Middle frontal gyrus (tissue), 1 donor: ENCODE results near the gene CA6.
"Not testable (repeated sequence)": the region's sequence is repeated elsewhere in the genome, so short reads cannot be mapped to it uniquely, and the experiment has no call there.

Experiments
- DNase-seq: peaks from one replicate; pipeline ENCODE4 v3.0.0-alpha.2; 2015; ENCODE audit warnings: low spot score; ENCODE audit errors: extremely low spot score

The CA6 gene

DNA sequence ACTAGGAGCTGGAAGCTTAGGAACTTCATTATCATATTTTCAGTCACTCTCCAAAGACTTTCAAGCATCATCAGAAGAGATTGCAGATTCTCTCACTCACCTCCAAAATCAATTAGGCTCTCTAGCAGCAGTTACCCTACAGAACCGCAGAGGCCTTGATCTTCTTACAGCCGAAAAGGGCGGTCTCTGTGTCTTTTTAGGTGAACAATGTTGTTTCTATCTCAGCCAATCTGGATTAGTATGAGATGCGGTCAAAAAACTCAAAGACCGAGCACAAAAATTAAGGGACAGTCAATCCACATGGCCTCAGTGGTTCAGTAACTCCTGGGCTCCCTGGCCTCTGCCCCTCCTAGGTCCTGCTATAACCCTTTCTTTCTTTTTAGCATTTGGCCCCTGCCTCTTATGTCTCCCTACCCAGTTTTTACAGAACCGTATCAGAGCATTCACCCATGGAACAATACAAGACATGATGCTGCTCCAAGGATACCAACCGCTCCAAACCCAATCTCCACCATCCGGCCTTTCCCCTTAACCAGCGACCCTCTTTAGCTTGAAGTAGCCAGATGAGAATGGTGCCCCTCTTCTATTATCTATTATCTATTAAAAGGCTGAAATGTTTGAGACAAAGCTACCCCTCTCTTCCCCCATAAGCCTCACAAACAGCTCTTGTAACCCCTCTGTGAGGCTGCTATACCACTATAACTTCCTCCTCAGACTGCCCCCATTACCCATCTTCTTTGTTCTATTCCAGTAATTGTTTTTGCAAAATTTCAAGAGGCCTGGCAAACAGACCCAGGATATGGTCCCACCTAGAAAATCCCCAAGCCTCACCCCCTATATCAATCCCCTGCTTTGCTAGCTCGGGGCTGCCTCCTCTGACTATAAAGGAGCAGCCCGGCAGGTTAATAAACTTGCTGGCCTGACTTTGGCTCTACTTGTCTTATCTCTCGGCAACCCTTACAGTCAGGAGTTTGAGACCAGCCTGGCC lies 18.7 kb upstream of the CA6 start:
- no peak for DNase-seq

DNA sequence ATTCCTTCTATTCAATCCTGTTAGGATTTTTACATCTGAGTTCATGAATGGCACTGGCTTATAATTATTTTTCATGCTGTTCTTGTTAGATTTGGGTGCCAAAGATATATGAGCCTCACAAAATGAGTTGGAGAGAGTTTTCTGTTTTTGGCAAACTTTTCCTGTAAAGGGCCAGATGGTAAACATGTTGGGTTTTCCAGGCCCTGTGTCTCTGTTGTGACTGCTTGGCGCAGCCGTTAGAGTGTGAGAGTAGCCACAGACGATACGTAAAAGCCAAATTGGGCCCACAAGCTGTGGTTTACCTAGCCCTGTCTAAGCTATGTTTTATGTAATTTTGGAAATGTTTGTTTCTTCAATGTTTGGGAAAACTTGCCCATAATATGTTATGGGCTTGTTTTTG lies 15.6 kb upstream of the CA6 start:
- DNase-seq = no peak

DNA sequence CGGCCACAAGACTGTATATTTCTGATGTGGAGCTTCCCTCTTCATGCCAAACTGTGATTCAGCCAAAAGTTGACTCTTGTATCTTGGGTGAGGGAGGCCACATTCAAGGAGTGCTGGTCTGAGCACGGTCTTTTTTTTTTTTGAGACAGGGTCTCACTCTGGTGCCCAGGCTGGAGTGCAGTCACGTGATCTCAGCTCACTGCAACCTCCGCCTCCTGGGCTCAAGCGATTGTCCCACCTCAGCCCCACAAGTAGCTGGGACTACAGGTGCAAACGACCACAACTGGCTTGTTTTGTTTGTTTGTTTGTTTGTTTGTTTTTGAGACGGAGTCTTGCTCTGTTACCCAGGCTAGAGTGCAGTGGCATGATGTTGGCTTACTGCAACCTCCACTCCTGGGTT lies 8.6 kb upstream of the CA6 start:
- not testable (repeated sequence) for DNase-seq

DNA sequence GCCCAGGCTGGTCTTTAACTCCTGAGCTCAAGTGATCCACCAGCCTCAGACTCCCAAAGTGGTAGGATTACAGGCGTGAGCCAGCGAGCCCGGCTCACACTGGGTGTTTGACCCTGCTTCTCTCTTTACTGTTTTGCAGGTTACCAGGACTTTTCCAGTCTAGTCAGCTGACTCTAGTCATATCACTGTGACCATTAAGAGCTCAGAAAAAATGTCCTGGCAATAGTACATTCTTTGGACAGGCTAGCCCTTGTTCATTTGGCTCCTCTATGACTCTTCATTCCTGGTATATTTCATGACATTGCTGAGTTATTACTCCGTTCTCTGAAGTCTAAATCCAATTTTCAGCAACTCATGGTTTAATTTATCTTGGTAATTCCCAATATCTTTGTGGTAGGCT lies 8.0 kb upstream of the CA6 start:
- no peak for DNase-seq

DNA sequence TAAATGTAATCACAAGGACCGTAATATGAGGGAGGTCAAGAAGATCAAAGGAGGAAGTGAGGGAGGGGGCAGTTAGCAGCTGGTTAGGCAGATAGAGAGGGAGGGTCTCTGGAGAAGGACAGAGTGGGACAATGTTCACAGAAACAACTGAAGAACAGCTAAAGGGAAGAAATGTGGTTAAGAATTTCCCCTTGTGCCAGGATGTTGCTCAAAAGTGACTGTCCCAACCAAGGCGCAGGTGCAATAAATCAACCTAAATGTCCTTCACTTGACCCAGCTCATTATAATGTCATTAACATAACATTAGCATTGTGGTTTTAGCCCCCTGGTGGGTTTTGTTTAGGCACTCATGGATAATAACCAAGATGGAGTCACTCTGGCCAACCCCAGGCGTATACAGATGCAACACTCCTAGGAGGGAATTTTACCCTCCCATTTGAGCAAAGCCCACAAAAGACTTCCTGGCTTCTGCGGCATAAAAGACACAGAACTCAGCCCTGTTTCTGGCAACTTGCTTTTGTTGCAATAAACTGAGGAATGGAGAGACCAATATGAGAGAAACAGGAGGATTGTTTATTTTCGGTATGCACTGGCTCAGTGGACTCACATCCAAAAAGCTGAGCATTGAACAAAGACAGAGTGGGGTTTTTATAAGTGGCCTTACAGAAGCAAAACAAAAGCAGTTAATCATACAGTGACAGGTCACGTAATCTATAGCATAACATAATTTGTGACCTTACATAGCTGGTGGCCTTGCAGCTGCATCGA lies 7.3 kb upstream of the CA6 start:
- DNase-seq = no peak

DNA sequence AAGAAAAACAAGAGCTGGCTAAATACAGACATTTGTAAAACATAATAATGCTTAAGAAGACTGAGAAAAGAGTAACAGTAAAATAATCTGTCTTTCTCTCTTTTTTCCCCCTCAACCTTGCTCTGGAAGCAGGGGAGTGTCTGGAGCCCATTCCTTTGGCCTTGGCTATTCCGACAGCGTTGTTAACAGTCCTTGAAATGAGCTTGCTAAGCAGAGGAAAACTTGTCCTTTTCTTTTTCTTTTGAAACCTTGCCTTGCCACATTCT lies 6.7 kb upstream of the CA6 start:
- no peak for DNase-seq

DNA sequence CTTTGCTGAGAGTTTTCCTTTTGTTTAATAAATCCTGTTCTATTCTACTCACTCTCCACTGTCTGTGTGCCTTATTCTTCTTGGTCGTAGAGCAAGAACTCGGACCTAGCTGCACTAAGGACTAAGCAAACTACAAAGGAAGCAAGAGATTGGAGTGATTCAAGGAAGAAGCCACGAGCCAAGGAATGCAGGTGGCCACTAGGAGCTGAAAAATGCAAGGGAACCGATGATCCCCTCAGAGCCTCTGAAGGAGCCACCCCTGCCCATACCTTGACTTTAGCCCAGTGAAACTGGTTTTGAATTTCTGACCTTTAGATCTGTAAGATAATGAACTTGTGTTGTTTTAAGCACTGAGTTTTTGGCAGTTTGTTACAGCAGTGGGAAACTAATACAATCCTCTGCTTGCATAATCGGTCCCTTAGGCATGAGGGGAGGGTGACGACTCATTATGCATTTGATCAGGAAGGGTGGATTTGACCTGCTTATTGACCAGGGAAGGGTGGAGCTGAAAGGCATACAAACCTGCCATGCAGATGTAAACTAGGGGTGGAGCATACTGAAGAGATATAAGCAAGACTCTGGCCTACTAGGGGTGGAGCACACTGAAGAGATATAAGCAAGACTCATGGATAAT lies 6.2 kb upstream of the CA6 start:
- DNase-seq = no peak

DNA sequence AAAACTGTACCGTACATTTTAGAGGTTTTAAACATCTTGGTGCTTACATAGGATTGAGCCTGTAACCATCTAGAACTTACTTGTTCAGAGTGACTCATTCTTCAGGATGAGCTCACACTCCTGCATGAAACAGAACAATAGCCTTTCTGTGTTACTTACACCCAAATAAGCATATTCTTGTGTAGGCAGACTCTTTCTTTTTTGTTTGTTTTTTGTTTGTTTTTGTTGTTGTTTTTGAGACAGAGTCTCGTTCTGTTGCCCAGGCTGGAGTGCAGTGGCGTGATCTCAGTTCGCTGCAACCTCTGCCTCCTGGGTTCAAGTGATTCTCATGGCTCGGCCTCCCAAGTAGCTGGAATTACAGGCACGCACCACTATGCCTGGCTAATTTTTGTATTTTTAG lies 3.8 kb upstream of the CA6 start:
- DNase-seq = no peak

DNA sequence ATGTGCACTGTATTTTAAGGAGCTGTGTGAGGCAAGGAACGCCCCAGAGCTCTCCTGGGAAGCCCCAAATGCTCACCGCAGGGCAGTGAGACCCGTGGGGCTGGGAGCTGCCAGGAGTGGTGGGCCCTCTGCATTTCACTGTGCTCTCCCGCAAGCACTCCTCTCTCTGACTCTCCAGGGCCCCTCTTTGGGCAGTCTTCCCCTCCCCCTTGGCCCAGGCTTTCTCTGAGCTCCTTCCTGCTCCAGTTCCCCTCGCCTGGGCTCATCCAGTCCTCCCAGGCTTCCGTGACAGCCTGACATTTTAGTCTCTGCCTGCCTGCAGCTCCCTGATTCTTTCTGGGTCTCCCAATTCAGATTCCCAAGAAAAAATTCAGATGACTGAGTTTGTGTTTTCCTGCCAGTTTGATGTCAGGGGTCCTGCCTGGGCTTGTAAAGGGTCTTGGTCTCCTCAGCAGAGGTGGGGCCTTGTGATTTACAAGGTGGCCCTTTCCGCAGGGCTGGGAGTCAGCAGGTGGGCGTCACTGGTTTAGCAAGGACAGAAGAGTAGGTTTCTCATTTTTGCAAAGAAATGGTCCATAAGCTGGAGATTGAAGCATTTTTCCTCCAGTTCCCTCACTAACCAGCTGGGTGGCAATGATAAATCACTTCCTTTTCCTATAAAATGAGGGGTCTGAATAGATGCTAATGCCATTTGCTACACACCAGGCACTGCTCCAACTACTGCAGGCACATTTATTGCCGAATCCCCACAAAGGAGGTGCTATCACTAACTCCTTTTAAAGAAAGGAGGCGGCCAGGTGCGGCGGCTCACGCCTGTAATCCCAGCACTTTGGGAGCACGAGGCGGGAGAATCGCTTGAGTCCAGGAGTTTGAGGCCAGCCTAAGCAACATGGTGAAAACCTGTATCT lies 1.9 kb upstream of the CA6 start:
- DNase-seq = no peak

DNA sequence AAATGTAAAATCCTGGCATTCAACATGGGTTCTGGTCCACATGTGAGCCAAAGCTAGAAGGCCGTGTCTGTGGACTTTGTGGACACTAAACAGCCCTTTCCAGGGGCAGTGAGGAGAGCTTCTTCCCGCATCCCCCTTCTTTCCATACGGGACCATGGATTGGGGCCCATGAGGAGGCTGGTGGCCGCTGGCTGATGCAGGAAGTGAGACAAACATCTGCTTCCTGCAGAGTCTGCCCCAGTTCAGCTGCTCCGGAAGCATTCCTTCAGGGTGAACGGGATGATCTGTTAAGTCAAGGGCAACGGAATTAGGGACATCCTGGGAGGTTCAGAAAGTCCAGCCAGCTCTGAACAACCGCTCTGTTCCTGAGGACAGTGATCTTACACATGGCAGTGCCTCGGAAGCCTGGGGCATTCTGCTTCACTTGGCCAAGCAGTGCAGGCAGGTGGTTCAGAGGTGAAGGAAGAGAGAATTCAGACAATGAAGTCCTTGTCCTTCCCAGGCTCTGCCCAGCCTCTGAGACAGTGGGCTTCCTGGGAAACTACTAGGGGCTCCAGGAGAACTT lies 1.5 kb downstream of the CA6 start:
- DNase-seq = no peak

DNA sequence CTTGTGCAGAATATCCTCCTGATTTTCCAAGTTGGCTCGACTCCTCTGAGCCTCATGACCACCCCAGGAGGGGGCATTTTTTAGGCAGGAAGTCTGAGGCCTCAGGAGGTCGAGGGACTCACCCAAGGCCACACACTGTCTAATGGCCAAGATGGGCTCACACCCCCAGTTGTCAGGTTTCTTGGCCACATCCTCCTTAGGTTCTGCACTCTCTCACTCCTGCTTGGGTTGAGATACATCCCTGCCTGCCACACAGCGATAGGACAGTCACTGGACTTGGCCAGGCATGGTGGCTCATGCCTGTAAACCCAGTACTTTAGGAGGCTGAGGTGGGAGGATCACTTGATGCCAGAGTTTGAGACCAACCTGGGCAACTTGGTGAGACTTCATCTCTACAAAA lies 4.6 kb downstream of the CA6 start:
- no peak for DNase-seq

DNA sequence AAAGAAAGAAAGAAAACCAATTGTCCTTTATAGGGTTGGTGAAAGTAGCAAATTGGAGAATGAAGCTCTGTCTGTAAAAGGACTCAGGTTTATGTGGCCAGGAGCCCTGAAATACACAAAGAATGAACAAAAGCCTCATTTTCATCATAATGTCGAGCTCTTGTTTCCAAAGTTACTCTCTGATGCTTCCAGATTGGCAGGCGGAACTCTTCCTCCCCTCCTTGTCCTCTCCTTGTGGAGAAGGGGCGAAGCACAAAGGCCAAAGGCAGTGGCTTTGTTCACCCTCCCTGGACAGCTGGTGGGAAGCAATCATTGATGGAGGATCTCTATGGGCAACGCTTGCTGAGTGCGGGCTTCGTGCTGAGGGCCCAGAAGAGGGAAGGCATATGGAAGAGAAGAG lies 5.6 kb downstream of the CA6 start:
- DNase-seq = no peak

DNA sequence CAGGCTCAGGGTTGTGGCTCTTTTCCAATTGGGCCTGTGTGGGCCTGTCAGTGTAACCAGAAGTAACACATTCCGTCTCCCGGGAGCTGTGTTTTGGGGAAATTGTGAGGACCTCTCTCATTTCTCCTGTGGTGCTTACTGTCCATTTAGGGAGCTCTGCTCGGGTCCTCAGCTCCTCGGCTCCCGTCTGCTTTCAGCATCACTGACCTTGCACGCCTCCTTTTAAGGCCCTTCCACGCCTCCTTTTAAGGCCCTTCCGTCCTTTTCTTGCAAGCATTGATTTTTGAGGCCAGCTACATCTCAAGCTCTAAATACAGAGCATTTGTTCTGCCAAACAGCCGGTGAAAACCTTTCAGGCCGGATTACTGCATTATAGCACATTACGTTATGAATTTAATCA lies 9.7 kb downstream of the CA6 start:
- DNase-seq = no peak

DNA sequence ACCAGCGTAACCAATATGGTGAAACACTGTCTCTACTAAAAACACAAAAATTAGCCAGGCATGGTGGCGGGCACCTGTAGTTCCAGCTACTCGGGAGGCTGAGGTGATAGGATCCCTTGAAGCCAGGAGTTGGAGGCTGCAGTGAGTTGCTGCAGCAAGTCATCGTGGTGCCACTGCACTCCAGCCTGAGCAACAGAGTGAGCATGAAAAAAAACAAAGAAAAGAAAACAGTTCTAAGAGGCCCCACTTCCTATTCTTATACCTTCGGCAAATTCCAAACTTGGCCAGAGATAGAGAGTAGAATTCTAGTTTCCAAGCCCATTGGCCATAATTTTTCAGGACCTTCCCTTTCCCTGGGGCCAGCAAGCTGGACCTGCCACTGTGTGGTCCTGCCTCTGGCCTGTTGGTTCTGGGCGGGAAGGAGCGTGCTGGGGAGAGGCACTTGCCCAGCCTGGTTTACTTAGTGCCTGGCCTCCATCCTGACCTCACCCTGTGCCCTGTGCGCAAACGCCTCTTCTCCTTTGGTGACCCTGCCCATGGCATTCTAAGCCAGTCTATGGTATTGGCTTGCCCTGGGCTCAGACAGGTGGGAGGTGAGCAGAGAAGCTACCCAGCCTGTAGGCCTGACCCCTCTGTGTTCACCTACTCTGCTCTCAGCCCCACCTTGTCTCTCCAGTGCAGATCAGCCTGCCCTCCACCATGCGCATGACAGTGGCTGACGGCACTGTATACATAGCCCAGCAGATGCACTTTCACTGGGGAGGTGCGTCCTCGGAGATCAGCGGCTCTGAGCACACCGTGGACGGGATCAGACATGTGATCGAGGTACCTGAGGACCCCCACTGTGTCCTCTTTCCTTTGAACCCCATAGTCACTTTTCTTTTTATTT lies 11.0 kb downstream of the CA6 start:
- DNase-seq = no peak

DNA sequence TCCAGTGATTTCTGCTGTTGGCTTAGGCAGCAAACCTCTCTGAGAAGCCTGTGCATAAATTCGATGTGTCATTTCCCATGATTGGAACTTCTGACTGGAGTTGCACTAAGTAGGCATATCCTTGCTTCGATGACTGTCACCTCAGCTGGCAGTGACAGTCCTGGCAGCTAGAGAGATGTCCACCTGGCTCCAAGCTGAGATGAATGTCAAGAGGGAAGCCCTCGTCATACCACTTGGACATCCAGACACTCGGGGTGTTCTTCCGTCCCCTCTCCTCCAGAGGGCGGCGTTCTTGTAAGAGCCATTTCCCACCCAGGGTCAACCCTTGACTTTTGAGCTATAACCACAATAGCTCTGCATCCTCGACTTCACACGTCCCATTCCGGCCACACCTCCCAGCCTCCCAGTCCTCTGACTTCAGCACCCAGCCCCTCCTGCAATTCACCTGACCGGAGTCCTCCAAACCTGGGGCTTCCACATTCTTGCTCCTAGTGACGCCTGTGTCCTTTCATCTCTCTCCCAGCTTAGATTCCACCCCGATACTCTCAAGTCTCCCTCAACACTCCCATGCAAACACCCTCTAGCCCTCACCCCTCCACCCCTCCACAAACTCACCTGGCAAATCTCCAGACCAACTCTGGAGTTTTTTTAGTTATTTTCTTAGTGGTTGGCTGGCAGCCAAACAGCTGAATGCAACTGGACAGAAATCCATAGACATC lies 17.3 kb downstream of the CA6 start:
- no peak for DNase-seq

DNA sequence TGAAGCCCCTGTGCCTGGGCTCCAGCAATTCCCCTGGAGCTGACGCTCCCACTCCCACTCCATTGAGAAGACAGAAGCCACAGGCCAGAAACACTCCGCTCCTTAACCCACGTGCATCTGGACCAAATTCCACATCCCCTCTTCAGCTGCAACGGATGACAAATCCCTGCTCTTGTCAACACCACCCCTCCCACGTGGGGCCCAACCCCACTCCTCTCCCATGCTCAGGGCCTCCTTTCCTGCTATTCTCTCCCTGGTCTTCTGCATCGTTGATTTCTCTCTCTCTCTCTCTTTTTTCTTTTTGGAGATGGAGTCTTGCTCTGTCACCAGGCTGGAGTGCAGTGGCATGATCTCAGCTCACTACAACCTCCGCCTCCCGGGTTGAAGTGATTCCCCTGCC lies 18.3 kb downstream of the CA6 start:
- no peak for DNase-seq

DNA sequence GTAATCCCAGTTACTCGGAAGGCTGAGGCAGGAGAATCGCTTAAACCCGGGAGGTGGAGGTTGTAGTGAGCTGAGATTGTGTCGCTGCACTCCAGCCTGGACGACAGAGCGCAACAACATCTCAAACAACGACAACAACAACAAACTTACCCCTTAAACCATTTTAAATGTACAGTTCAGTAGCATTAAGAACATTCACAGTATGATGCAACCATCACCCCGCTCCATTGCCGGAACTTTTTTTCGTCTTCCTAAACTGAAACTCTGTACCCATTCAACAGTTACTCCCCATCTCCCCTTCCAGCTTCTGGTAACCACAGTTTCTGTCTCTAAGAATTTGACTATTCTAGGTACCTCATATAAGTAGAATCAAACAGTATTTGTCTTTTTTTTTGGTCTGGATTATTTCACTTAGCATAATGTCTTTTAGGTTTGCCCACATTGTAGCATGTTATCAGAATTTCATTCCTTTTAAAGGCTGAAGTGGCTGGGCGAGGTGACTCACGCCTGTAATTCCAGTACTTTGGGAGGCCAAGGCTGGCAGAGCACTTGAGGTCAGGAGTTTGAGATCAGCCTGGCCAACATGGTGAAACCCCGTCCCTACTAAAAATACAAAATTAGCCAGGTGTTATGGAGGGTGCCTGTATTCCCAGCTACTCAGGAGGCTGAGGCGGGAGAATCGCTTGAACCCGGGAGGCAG lies 19.6 kb downstream of the CA6 start:
- DNase-seq = no peak

DNA sequence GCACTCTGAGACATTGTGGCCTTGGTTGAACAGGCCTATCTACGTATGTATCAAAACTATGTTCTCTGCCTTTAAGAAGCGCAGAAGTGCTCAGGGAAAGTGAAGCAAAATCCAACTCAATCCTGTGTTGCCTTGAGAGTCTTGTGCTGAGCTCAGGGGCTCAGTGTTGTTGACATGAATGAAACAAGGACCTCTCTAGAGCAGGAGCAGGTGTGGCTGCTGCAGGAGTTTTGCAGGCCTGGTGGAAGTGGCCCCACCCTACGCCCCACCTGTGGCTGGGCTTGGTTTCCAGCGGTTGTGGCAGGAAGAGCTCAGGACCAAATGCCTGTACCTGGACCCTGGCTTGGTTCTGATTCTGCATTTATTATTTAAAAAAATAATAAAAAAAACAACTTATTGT lies 20.9 kb downstream of the CA6 start:
- DNase-seq = no peak

DNA sequence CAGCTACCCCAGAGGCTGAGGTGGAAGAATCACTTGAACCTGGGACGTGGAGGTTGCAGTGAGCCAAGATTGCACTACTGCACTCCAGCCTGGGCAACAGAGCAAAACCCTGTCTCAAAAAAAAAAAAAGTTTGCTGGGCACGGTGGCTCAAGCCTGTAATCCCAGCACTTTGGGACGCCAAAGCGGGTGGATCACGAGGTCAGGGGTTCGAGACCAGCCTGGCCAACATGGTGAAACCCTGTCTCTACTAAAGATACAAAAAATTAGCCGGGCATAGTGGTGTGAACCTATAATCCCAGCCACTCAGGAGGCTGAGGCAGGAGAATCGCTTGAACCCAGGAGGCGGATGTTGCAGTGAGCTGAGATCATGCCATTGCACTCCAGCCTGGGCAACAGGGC lies 23.2 kb downstream of the CA6 start:
- not testable (repeated sequence) for DNase-seq
